ENCODE data around the gene TSPAN11.
A peak's percentile ranks its signal among the peaks of the same experiment; 100 is the strongest.

TSPAN11 gene

GRCh38 chr12:30952015-30952414 is 25.5 kb downstream of the TSPAN11 start:
- TF ChIP-seq ZNF565 (CRISPR knock-in tag; conservative IDR thresholded peaks at IDR 0.05; ENCODE audit: low read depth) (no peak), ZFP3 (CRISPR knock-in tag; IDR thresholded peaks at IDR 0.05) (no peak), PATZ1 (CRISPR knock-in tag; IDR thresholded peaks at IDR 0.05; ENCODE audit: borderline replicate concordance) (no peak)
- ATAC-seq = no peak

- TF ChIP-seq CREB5 (CRISPR knock-in tag; IDR thresholded peaks at IDR 0.05; ENCODE audit: low read depth) (no peak), ZNF8 (CRISPR knock-in tag; IDR thresholded peaks at IDR 0.05) (no peak), ISL1 (CRISPR knock-in tag; IDR thresholded peaks at IDR 0.05) (no peak), CSRNP3 (CRISPR knock-in tag; IDR thresholded peaks at IDR 0.05) (no peak), GLIS3 (CRISPR knock-in tag; IDR thresholded peaks at IDR 0.05) (no peak), OSR1 (CRISPR knock-in tag; IDR thresholded peaks at IDR 0.05) (no peak), TSHZ2 (CRISPR knock-in tag; IDR thresholded peaks at IDR 0.05) (no peak), PATZ1 (CRISPR knock-in tag; IDR thresholded peaks at IDR 0.05; ENCODE audit: borderline replicate concordance) (no peak), ZNF70 (CRISPR knock-in tag; IDR thresholded peaks at IDR 0.05) (no peak), ZFP3 (CRISPR knock-in tag; IDR thresholded peaks at IDR 0.05) (no peak), ZFP30 (CRISPR knock-in tag; IDR thresholded peaks at IDR 0.05) (no peak), RARB (CRISPR knock-in tag; IDR thresholded peaks at IDR 0.05) (no peak), ARNTL (CRISPR knock-in tag; IDR thresholded peaks at IDR 0.05; ENCODE audit: borderline replicate concordance, low read depth) (no peak), BACH2 (CRISPR knock-in tag; IDR thresholded peaks at IDR 0.05; ENCODE audit: borderline replicate concordance) (no peak)
- ATAC-seq = no peak
Observed at GRCh38 chr12:30953257-30953656, 26.7 kb downstream of the TSPAN11 start.

GRCh38 chr12:30953951-30954751 is 27.6 kb downstream of the TSPAN11 start:
- peak; percentile 37; the same call in 1 of the 3 replicates for ATAC-seq
- TF ChIP-seq ESRRG (CRISPR knock-in tag; IDR thresholded peaks at IDR 0.05) (no peak), ZFP3 (CRISPR knock-in tag; IDR thresholded peaks at IDR 0.05) (no peak), ARNTL (CRISPR knock-in tag; IDR thresholded peaks at IDR 0.05; ENCODE audit: borderline replicate concordance, low read depth) (no peak), ZNF70 (CRISPR knock-in tag; IDR thresholded peaks at IDR 0.05) (no peak), TOX (CRISPR knock-in tag; IDR thresholded peaks at IDR 0.05; ENCODE audit: borderline replicate concordance) (no peak), TSHZ2 (CRISPR knock-in tag; IDR thresholded peaks at IDR 0.05) (no peak), POU6F1 (CRISPR knock-in tag; IDR thresholded peaks at IDR 0.05; ENCODE audit: borderline replicate concordance, low read depth) (no peak), CSRNP3 (CRISPR knock-in tag; IDR thresholded peaks at IDR 0.05) (no peak), TCF4 (CRISPR knock-in tag; IDR thresholded peaks at IDR 0.05; ENCODE audit: borderline replicate concordance) (no peak), SNAI2 (CRISPR knock-in tag; IDR thresholded peaks at IDR 0.05) (no peak), BACH2 (CRISPR knock-in tag; IDR thresholded peaks at IDR 0.05; ENCODE audit: borderline replicate concordance) (no peak), CSDC2 (CRISPR knock-in tag; IDR thresholded peaks at IDR 0.05) (no peak)

Measured in SK-N-SH treated with all-trans-retinoic acid at 6 μM for 48 hours (cell line).